GM13976 (cell line): ENCODE measurements around the gene GGA1.

Source experiments
- DNase-seq: peaks from one replicate; pipeline ENCODE4 v3.0.0; 2012; ENCODE audit warnings: low spot score
- CTCF ChIP-seq: IDR thresholded peaks from 2 replicates; pipeline ENCODE4 v1.5.1; 2012; ENCODE audit warnings: borderline replicate concordance, mild to moderate bottlenecking; ENCODE audit not compliant: insufficient read depth; ENCODE audit errors: extremely low read depth, missing control alignments, control extremely low read depth
- in situ Hi-C: fragments of 300-500 bp; cut with MboI; formaldehyde crosslinking; loops from one replicate; pipeline ENCODE4 v1.12.0; 2022; ENCODE audit warnings: low sequenced_read_pairs, mixed read lengths, inconsistent platforms; ENCODE audit not compliant: unreplicated experiment

The GGA1 gene

GRCh38 chr22:37658133-37659065 is 49.8 kb downstream of the GGA1 start, which contains the start of gene PDXP:
TSS of gene PDXP (plus strand) at chr22:37658723. CDS start at chr22:37658783, 60 bp downstream.
- no peak for TF ChIP-seq CTCF
- in situ Hi-C loops, result no loop called here
- peak; percentile 97 for DNase-seq

- in situ Hi-C loops, result no loop called here
- no peak for TF ChIP-seq CTCF
- no peak for DNase-seq
Measured at GRCh38 chr22:37659066-37659896, 50.6 kb downstream of the GGA1 start.

- TF ChIP-seq CTCF, result no peak
- DNase-seq, result no peak
- in situ Hi-C loops, result no loop called here
Measured at GRCh38 chr22:37659897-37660708, 51.5 kb downstream of the GGA1 start.

- DNase-seq, result no peak
- no peak for TF ChIP-seq CTCF
- in situ Hi-C loops, result no loop called here
Measured at GRCh38 chr22:37660709-37661045, 52.0 kb downstream of the GGA1 start.

GRCh38 chr22:37661160-37661924 is 52.7 kb downstream of the GGA1 start:
- no peak for DNase-seq
- peak; percentile 44 for TF ChIP-seq CTCF
- in situ Hi-C loops, result no loop called here

GRCh38 chr22:37662039-37662438 is 53.4 kb downstream of the GGA1 start:
- in situ Hi-C loops, result no loop called here
- no peak for TF ChIP-seq CTCF
- no peak for DNase-seq
